ENCODE results near the gene SDF2L1. TPM values are rescaled to one million over a fixed set of nuclear protein-coding genes. Genes with fewer than 3 reads are reported as not detected.

Gene SDF2L1
- total RNA-seq, 4 donors from 2014 or later = 60.2 to 444 (median 210) TPM

GRCh38 chr22:21646608-21647590 is 4.8 kb downstream of the SDF2L1 start:
- no peaks in the 10 kb centered on the region for H3K9me3 ChIP-seq
- 52 to 54% methylated on average over 14 of the region's 14 CpGs for WGBS, 2 donors
- H3K4me3 ChIP-seq (replicated peaks in 1 of 3) = no peak overlapping the region
- TF ChIP-seq, protein P1, sequence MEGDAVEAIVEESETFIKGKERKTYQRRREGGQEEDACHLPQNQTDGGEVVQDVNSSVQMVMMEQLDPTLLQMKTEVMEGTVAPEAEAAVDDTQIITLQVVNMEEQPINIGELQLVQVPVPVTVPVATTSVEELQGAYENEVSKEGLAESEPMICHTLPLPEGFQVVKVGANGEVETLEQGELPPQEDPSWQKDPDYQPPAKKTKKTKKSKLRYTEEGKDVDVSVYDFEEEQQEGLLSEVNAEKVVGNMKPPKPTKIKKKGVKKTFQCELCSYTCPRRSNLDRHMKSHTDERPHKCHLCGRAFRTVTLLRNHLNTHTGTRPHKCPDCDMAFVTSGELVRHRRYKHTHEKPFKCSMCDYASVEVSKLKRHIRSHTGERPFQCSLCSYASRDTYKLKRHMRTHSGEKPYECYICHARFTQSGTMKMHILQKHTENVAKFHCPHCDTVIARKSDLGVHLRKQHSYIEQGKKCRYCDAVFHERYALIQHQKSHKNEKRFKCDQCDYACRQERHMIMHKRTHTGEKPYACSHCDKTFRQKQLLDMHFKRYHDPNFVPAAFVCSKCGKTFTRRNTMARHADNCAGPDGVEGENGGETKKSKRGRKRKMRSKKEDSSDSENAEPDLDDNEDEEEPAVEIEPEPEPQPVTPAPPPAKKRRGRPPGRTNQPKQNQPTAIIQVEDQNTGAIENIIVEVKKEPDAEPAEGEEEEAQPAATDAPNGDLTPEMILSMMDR (IDR thresholded peaks at IDR 0.05) = peak; percentile 62 to 89 (median 76)
- TF ChIP-seq POLR2A (IDR thresholded peaks at IDR 0.05) = no peak
- no peak overlapping the region for H3K27ac ChIP-seq
- no peaks in the 10 kb centered on the region for H3K27me3 ChIP-seq
- intact Hi-C loops (cut with DNase I) = no loop called here
- peak; percentile 74 to 79 for DNase-seq
- H3K36me3 ChIP-seq = peaks cover 0 to 32% of the 10 kb centered on the region in 2 donors
- H3K4me1 ChIP-seq = peaks cover 23 to 27% of the 10 kb centered on the region in 2 donors

GRCh38 chr22:21650280-21650679 is 8.2 kb downstream of the SDF2L1 start:
- Histone ChIP-seq H3K9me3 (no peaks in the 10 kb centered on the region), H3K4me3 (replicated peaks in 1 of 3) (no peak overlapping the region), H3K27me3 (no peaks in the 10 kb centered on the region), H3K27ac (no peak overlapping the region), H3K4me1 (peaks cover 21% of the 10 kb centered on the region in 2 donors), H3K36me3 (peaks cover 0 to 23% of the 10 kb centered on the region in 2 donors)
- no peak for TF ChIP-seq POLR2A (IDR thresholded peaks at IDR 0.05)
- TF ChIP-seq, protein P1 (IDR thresholded peaks at IDR 0.05) = no peak
- DNase-seq = no peak
- intact Hi-C loops (cut with DNase I) = no loop called here
- WGBS, 2 donors = 91 to 92% methylated on average over 7 of the region's 7 CpGs

DNA sequence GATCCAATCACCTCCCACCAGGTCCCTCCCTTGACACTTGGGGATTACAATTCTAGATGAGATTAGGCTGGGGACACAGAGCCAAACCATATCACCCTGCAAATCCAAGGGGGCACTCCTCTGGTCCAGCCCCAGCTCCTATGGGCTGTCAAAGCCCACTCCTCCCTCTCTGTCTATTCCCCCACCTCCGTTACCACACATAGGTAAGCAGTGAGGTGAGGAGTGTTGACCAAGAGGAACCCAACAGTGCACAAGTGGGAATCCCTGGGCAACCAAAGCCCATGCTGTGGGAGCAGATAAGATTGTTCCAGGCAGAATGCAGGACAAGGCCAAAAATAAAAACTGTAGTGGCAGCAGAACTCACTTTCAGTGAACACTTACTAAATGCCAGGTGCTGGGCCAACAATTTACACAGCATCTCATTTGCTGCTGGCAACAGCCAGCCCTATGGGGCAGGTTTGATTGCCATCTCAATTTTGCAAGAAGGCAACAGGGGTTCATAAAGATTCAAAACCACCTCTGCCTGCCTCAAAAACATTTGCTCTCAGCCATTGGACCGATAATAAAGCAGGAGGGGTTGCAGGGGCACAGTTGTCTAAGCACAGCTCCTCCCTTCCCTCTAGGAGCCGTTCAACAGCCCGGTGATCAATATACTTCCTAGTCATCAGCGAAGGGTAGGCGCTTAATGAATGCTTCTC is 8.9 kb downstream of the SDF2L1 start:
- TF ChIP-seq POLR2A (IDR thresholded peaks at IDR 0.05) = no peak
- Histone ChIP-seq H3K4me1 (peaks cover 21% of the 10 kb centered on the region in 2 donors), H3K36me3 (peaks cover 0 to 20% of the 10 kb centered on the region in 2 donors), H3K4me3 (replicated peaks in 1 of 3) (no peak overlapping the region), H3K9me3 (no peaks in the 10 kb centered on the region), H3K27me3 (no peaks in the 10 kb centered on the region), H3K27ac (no peak overlapping the region)
- intact Hi-C loops (cut with DNase I) = no loop called here
- 23 to 26% methylated on average over 6 of the region's 6 CpGs for WGBS, 2 donors
- DNase-seq = no peak

DNA sequence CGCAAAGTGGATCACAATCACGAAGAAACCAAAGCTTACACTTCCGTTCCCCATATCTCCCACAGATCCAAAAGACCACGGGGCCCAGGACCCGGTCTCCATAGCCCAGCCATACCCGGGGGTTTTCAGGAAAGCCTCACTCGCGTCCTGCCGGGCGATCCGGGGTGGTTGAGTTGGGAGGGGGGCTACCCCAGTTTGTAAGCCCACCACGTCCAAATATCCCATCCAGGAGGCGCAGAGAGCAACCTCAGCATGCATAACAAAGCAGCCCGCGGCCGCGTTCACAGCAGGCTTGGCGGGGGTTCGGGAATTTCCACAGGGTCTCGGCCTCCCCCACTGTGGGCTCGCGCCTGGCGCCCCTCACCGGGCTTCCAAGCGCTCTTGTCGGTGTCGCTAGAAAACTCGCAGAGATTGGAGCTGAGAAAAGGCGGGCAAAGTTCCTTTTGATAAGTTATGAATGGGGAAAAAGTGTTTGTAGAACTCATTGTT is 9.5 kb downstream of the SDF2L1 start:
- intact Hi-C loops (cut with DNase I) = no loop called here
- H3K27me3 ChIP-seq = no peaks in the 10 kb centered on the region
- no peaks in the 10 kb centered on the region for H3K9me3 ChIP-seq
- peaks cover 0 to 15% of the 10 kb centered on the region in 2 donors for H3K36me3 ChIP-seq
- H3K4me3 ChIP-seq (replicated peaks in 1 of 3) = peak overlapping the region in 2 of 3 donors; percentile 15 to 30
- no peak for TF ChIP-seq POLR2A (IDR thresholded peaks at IDR 0.05)
- TF ChIP-seq, protein P1 (IDR thresholded peaks at IDR 0.05) = no peak
- no peak for DNase-seq
- 4 to 6% methylated on average over 28 to 29 of the region's 29 CpGs for WGBS, 2 donors
- H3K4me1 ChIP-seq = peaks cover 16 to 18% of the 10 kb centered on the region in 2 donors
- H3K27ac ChIP-seq = no peak overlapping the region

DNA sequence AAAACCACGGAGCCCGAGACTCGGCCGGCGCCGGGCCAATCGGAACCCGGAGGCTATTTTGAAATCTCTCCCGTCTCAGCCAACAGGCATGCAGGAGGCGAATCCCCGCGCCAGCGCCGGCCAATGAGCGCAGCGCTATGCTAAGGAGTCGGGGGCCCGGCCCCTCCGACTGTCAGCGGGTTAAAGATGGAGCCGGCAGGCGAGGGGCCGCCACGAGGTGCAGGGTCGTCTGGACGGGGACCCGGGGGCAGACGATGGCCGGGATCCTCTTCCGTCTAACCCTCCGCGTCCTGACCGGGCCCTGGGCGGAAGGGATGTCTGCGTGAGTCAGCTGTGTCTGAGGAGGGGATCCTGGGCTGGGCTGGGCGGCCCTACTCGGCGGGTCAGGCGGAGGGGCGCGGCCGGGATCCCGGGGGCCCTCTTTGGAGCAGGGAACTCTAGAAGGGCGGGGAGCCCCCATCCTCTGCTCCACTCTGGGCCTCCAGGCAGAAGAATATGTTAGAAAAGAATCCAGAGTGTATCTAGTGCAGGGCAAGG is 10.0 kb downstream of the SDF2L1 start:
- H3K4me1 ChIP-seq = peaks cover 15 to 20% of the 10 kb centered on the region in 2 donors
- peak; percentile 87 for DNase-seq
- H3K27ac ChIP-seq = no peak overlapping the region
- no peaks in the 10 kb centered on the region for H3K27me3 ChIP-seq
- no peak for TF ChIP-seq POLR2A (IDR thresholded peaks at IDR 0.05)
- TF ChIP-seq, protein P1 (IDR thresholded peaks at IDR 0.05) = no peak
- H3K4me3 ChIP-seq (replicated peaks in 1 of 3) = peak overlapping the region; percentile 15 to 30 (median 26)
- H3K36me3 ChIP-seq = peaks cover 0 to 12% of the 10 kb centered on the region in 2 donors
- 1 to 4% methylated on average over 37 to 39 of the region's 44 CpGs for WGBS, 2 donors
- intact Hi-C loops (cut with DNase I) = no loop called here
- H3K9me3 ChIP-seq = no peaks in the 10 kb centered on the region

All from thyroid gland (tissue), 4 donors.